Renal pelvis (tissue), 4 donors: ENCODE measurements around the gene DNMT3A. TPM values are rescaled to one million over a fixed set of nuclear protein-coding genes. Genes with fewer than 3 reads are reported as not detected.
A peak's percentile ranks its signal among the peaks of the same experiment; 100 is the strongest.

Experiments
- DNase-seq: peaks from one replicate; pipeline ENCODE4 v3.0.0-alpha.2; 2013
- polyA plus RNA-seq, 3 donors: library from polyadenylated mRNA; unstranded; fragments of 120-200 nt; gene quantifications; one replicate each; pipeline ENCODE4 v1.2.1, GENCODE V29; 2013; ENCODE audit not compliant: insufficient read length in 3 of 3

DNMT3A gene
- polyA plus RNA-seq, 3 donors, result 82.8 to 101 (median 95.6) TPM

GRCh38 chr2:25259737-25260124 lies 82.0 kb downstream of the DNMT3A start:
- no peak for DNase-seq

DNA sequence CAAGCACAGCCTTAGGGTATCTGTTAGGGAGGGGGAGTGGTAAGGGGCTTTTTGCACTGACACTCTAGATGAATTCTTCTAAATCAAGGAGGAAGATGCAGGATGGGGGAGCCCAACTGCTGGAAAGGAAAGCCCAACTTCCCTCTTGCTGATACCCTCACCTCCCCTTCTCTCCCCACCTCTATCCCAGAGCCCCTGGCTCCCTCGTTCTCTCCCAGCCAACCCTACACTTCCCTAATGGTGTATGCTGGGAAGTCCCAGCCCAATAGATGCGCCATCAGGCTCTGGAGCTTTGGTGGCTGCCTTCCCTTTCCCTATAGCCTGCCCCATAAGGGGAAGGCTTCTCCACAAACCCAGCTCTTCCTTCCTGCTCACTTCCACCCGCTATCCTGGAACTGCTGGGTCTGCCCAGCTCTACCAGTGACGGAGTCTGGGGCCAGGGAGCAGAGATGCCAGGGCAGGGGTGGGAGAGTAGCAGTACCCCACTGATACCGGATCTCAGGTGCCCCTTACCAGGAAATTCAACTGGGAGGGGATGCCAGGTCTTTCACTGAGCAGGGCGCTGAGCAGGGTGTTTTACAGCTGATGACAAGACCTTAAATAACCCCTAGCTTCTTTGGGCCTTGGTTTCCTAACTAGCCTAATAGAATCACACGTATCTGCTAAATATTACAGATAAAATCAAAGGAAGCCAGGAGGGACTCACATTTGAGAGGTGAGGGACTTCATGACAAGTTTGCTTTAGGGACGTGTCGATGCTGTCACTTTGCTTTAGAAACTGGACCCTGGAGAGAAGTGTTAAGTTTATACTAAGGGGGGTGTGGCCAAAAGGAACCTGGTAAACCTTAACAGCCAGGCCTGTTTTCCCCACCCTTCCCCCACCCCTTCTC lies 82.6 kb downstream of the DNMT3A start:
- DNase-seq, result no peak

- no peak for DNase-seq
Measured at GRCh38 chr2:25257931-25258846, 83.5 kb downstream of the DNMT3A start.

DNA sequence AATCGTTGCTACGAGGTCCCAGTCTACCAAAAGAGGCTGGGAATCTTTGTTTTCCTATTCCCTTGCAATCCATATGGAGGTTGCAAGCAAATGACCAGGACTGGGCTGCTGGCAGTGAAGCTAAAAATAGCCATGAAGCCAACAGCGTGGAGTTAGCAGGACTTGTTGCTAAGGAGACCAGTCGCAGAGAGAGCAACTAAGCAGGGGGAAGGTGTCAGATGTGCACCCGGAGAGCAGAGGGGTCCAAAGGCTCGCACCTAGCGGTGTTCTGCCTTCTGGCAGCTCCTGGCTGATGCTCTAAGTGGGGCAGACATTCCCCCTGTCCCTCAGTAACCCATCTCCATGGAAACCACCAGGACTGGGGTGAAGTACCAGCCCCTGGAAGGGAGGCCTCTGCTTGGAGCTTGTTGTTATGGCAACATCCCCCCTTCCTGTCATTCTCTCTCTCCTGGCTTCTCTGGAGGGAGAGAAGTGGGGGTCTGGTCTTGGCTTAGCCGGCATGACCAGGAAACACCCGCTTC lies 84.6 kb downstream of the DNMT3A start:
- DNase-seq, result peak; percentile 82

DNA sequence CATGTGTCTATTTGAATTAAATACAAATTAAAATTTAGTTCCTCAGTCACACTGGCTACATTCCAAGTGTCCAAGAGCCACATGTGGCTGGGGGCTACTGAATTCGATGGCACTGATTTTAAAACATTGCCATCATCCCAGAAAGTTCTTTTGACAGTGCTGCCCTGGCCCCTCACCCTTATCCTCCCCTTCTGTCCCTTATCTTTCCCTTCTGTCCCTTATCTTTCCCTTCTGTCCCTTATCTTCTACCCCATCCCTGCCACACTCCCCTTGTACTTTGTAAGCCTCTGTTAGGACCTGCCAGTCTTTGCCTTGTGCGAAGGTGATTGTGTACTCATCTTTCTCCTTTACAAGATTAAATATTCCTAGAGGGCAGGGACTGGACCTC lies 85.2 kb downstream of the DNMT3A start:
- no peak for DNase-seq

DNA sequence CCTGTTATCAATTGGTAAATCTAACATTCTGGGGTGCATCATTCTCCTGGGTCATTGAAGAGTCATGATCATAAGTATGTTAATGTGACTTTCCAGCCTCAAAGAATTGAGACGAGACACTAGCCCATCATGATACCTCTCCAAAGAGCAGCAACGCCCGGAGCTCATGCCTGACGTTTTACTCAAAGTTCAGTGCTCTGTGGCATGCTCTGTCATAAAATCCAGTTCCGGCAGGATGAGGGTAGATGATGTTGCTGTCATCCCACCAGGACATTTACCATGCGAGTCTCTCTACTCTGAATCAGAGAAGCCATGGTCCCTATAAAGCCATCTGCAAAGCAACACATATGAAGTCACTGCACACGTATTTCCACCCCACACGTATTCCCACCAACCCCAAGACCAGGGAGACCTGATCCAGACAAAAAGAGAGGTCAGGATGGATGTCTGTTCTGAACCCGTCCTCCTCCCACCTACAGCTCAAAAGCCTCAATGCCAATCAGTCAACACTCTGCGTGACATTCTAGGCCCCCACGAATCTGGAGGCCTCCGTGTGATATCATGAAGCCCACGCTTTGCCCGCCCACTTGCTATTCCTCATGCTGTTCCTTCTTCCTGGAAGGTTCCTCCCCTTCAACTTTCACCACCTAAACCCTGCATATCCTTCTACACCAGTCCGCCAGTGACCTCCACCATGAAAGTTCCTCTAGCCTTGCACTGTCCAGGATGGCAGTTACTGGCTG lies 85.8 kb downstream of the DNMT3A start:
- no peak for DNase-seq

- no peak for DNase-seq
Measured at GRCh38 chr2:25254961-25255360, 86.8 kb downstream of the DNMT3A start.

DNA sequence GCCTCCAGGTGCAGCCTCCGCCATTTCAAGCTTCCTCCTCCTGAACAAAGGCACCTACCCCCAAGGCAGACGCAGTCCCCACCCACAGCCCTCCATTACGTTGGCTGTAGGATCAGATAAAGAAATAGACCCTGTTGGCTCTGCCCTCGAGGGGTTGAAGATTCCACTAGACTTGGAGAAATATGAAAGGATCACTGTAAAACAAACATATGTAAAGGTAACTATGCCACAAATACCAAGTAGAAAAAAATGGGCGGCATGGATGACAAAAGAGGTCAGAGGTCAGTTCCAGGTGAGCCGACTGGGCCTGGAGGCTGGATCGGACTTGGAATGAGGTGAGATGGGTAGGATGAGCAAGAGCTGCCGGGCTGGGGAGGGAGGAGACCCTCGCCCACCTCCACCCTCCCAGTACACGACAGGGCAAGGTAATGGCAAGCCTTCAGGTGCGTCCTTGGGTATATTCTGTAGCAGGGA lies 88.5 kb downstream of the DNMT3A start:
- DNase-seq, result no peak

- peak; percentile 95 for DNase-seq
Measured at GRCh38 chr2:25252291-25253152, 89.2 kb downstream of the DNMT3A start.

GRCh38 chr2:25251422-25252273 lies 90.1 kb downstream of the DNMT3A start:
- peak; percentile 39 for DNase-seq

- no peak for DNase-seq
Measured at GRCh38 chr2:25251071-25251421, 90.7 kb downstream of the DNMT3A start.

- peak; percentile 70 for DNase-seq
Measured at GRCh38 chr2:25250331-25251070, 91.2 kb downstream of the DNMT3A start.

GRCh38 chr2:25249785-25250184 lies 91.9 kb downstream of the DNMT3A start:
- no peak for DNase-seq

DNA sequence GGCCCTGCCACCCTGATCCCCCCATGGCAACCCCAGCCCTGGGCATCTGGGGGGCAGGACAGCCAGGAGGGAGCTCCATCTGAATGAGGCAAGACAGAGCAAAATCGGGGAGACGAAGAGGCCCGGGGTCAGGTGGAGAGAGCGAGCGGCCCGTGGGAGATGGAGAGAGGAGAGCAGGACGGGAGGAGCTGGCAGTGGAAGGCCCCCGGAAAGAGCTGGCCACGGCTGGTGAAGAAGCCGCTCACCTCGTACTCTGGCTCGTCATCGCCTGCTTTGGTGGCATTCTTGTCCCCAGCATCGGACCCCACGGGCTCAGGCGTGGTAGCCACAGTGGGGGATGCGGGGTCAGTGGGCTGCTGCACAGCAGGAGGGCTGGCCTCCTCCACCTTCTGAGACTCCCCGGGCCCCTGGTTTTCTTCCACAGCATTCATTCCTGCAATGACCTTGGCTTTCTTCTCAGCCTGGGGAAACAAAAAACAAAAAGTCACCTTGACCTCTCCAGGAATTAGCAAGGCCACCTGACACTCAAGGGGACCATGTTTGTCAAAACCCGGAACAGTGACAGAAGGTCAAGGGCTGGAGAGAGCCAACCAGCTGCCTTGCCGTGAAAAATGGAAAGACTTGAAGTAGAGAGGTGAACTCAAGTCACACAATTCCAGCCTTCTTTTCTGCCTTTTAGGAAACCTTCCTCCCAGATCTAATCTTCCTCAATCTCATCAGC lies 93.8 kb downstream of the DNMT3A start:
- DNase-seq, result no peak

- DNase-seq, result no peak
Measured at GRCh38 chr2:25246558-25247290, 95.0 kb downstream of the DNMT3A start.

GRCh38 chr2:25246001-25246400 lies 95.7 kb downstream of the DNMT3A start:
- no peak for DNase-seq

DNA sequence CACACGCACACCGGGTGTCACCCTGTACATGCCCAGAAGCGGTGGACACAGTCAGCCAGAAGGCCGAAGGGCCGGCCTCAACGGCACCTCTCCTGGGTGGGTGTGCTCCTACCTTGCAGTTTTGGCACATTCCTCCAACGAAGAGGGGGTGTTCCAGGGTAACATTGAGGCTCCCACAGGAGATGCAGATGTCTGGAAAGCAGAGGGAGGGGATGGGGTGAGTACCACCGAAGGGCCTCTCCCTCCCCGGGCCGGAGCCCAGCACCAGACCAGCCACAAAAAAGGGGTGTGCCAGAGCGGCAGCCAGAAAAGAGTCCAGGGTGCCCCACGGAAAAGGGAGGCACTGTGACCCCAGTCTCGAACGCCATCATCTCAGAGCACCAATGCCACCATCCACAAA lies 96.6 kb downstream of the DNMT3A start:
- no peak for DNase-seq

GRCh38 chr2:25243995-25244394 lies 97.7 kb downstream of the DNMT3A start:
- no peak for DNase-seq
